HG03457 (cell line): Measurements from ENCODE around the gene MYOCOS.
"Not testable (repeated sequence)": the region's sequence is repeated elsewhere in the genome, so short reads cannot be mapped to it uniquely, and the experiment has no call there.

Experiments used
- ATAC-seq: cut with Tn5 transposase; IDR thresholded peaks from one replicate; pipeline ENCODE4 v1.9.1; 2021; ENCODE audit warnings: moderate number of reproducible peaks; ENCODE audit not compliant: unreplicated experiment

MYOCOS gene

GRCh38 chr1:171656206-171656605 lies 34.2 kb downstream of the MYOCOS start:
- ATAC-seq = not testable (repeated sequence)

GRCh38 chr1:171661076-171661650 lies 39.1 kb downstream of the MYOCOS start:
- no peak for ATAC-seq

GRCh38 chr1:171663036-171663853 lies 41.2 kb downstream of the MYOCOS start:
- ATAC-seq = no peak

- no peak for ATAC-seq
Observed at GRCh38 chr1:171663854-171664575, 42.0 kb downstream of the MYOCOS start.

- no peak for ATAC-seq
Observed at GRCh38 chr1:171664976-171665375, 42.9 kb downstream of the MYOCOS start.

- ATAC-seq = no peak
Observed at GRCh38 chr1:171666114-171666769, 44.2 kb downstream of the MYOCOS start.

GRCh38 chr1:171668372-171668771 lies 46.3 kb downstream of the MYOCOS start:
- no peak for ATAC-seq

GRCh38 chr1:171670739-171671138 lies 48.7 kb downstream of the MYOCOS start:
- ATAC-seq = no peak

- ATAC-seq = no peak
Observed at GRCh38 chr1:171674431-171675405, 52.7 kb downstream of the MYOCOS start.
